Stimulated activated CD4-positive, alpha-beta T cell treated with anti-CD3 and anti-CD28 coated beads, Interleukin-1b, Interleukin-23, amount 100 ng/mL, for 48 hours (primary cell): ENCODE data around the gene PDZD7.

Source experiments
- DNase-seq: peaks from one replicate; pipeline ENCODE4 v3.0.0-alpha.2; 2020

PDZD7 gene

DNA sequence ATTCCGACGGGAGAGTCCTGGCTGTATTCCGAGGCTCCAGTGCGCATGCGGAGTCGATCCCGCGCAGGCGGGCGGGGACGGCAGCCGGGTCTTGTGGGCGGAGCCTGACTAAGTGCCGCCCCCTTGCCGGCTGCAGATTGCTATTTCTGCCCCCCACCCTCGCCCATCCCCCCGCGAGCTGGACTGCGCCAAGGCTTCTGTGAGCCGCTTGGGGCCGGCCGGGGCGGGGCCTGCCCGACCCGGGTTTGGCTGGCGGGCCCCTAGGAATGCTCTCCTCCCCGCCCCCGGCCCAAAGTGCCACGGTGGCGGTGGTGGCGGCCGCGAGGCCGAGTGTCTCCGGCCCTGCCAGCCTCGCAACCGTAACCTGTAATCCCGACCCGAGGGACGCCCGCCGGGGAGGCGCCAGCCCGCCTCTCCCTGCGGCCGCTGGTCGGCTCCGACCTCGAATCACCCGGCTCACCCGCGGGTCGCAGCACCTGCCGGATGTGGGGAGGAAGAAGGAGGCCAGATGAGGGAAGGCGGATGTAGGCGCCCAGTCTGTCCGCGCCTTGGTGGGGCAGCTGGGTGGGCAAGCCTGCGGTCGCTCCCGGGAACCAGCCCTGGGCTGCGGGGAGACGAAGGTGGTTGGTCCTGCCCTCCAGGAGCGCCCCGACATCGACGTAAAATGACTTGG lies 30.2 kb upstream of the PDZD7 start:
- DNase-seq = peak; percentile 88

- peak; percentile 86 for DNase-seq
Measured at GRCh38 chr10:101060036-101060950, 29.4 kb upstream of the PDZD7 start.

GRCh38 chr10:101056365-101057151 lies 25.6 kb upstream of the PDZD7 start:
- no peak for DNase-seq

- DNase-seq = no peak
Measured at GRCh38 chr10:101055411-101055810, 24.5 kb upstream of the PDZD7 start.

DNA sequence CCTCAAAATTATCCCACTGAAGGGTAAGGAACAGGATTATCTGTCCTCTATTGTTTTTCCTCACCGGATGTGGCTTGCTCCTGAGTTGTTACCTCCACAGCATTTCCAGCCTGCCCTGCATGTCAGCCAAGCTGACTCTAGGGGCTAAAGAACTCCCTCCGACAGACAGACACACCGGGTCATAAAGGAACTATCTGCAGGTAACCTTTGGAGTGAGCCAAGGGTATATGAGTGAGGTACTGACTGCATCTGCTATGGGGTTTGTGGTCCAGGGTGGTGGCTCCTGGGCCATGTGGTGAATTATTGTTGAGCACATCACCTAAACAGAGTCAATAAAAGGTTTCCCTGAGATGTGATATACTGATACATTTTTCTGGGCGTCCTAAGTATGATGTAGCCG lies 23.9 kb upstream of the PDZD7 start:
- DNase-seq = no peak

DNA sequence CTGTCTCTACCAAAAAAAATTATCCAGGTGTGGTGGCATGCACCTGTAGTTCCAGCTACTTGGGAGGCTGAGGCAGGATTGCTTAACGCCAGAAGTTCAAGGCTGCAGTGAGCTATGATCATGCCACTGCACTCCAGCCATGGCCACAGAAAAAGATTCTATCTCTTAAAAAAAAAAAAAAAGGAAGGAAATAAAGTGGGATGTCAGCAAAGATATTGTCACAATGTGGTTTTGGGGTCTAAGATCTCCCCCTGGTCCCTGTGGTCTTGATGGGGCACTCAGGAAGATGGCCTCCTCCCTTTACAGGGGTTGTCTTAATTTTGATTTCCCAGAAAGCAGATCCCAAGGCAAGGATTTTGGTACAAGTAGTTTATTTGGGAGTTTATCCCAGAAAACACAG lies 23.4 kb upstream of the PDZD7 start:
- DNase-seq = no peak

- no peak for DNase-seq
Measured at GRCh38 chr10:101053516-101053915, 22.6 kb upstream of the PDZD7 start.

DNA sequence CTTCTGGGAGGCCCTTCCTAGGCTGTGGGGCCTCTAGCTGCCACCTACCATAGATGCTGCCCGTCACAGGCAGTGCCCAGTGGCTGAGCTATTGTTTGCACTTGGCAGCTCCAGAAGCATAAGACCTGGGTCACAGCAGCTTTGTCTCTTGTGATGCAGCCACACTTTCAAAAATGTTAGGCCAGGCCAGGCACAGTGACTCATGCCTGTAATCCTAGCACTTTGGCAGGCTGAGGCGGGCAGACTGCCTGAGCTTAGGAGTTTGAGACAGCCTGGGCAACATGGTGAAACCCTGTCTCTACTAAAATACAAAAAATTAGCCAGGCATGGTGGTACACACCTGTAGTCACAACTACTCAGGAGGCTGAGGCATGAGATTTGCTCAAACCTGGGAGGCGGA lies 21.4 kb upstream of the PDZD7 start:
- DNase-seq = no peak

GRCh38 chr10:101050208-101051069 lies 19.5 kb upstream of the PDZD7 start:
- DNase-seq = peak; percentile 74

DNA sequence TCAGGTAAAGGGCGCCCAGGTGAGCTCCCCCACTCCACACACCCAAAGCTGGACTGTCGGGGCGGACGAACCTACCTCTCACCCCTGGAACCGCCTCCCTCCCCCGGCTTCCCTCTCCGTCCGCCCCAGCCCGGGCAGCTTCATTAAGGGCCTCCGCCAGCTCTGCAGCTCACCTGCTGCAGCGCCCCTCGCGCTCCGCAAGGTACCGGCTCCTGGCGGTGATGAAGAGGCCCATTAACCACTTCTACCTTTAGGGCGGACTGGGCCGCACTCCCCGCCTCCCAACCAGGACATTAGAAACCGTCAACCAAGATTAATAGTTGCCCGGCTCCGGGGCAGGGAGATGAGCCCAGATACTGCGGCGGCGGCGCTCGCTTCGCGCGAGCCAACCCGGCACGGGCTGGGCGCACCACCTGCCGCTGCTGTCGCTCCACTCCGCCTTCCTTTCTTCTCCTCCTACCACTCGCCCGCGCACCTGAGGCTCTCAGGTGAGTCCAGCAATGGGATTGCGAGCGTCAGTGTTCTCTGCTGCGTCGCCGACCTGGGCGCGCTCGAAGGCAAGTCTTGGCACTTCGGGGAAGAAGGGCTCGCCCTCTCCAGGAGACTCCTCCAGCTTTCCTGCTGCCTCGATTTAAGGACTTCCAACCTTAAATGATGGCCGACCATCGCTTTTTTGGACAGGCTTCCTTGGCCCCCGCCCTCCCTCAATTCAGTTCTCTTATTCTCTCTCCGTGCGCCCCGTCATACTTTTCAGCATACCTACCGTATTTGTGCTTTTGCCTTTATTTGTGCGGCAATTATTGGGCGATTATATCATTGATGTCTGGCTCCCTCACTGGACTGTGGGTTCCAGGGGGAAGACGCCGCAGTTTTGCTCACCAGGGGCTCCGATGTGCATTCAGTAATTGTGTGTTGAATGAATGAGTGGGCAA lies 17.3 kb upstream of the PDZD7 start:
- DNase-seq = no peak

DNA sequence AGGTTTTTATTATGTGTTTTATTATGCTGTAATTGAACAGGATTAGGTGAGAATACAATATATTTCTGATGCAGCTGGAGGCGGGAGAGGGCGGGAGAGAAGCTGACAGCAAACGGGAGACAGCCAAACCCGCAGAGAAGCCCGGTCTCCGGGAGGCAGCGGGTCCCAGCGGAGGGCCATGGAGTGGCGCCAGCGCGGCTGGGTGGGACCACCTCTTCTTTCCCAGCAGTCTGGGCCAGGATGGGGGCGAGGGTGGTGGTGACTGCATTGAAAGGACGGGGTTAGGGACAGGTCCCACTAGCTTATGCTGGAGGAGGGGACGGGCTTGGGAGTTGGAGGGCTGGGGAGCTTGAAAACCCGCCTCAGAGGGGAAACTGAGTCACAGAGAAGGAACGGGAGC lies 16.3 kb upstream of the PDZD7 start:
- no peak for DNase-seq

DNA sequence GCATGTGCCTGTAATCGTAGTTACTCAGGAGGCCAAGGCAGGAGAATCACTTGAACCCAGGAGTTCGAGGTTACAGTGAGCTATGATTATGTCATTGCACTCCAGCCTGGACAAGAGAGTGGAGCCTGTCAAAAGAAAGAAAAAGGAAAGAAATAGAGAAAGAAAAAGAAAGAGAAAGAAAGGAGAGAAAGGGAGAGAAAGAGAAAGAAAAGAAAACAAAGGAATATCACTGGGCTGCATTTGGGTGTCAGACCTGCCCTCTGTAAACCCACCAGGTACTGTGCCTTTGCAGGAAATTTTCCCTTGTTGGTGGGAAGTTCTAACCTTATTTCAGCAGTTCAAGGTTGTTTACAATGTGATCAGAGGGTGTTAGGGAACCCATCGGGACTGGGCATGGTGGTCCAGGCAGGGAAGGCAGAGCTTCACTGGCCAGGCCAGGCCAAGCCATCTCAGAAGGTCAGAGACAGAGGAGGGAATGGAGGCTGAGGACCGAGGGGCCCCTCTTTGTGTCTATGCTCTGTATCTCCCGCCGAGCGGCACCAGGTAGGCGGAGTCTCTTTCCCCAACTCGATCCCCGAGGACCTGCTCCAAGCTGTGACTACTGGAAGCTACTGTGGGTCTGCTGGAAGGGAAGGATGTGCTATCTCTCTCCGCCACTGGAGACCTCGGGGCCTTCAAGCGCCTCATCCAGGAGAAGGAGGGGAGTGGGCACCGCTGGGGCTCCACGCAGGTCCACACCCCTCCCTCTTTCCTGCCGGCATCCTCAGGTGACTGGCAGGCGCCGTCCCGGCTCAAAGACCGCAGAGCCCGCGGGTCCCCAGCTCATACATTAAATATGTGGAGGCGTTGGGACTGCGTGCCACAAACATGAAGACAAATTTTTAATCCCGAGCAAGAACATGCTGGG lies 15.7 kb upstream of the PDZD7 start:
- no peak for DNase-seq

- no peak for DNase-seq
Measured at GRCh38 chr10:101044117-101044516, 13.2 kb upstream of the PDZD7 start.

DNA sequence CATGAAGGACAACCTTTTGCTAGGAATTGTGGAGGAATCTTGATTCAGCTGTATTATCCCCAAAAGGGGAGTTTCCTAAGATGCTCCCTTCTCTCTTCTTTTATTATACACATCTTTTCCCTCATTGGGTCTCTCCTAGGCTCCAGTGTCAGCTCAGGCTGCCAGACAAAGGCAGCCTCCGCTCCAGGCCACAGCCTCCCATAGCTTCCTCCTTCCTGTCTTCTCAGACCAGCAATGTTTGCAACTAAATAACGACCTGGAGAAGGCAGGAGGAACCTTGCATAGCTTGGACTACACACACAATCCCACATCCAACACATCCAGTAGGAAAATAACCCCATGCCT lies 12.4 kb upstream of the PDZD7 start:
- no peak for DNase-seq

DNA sequence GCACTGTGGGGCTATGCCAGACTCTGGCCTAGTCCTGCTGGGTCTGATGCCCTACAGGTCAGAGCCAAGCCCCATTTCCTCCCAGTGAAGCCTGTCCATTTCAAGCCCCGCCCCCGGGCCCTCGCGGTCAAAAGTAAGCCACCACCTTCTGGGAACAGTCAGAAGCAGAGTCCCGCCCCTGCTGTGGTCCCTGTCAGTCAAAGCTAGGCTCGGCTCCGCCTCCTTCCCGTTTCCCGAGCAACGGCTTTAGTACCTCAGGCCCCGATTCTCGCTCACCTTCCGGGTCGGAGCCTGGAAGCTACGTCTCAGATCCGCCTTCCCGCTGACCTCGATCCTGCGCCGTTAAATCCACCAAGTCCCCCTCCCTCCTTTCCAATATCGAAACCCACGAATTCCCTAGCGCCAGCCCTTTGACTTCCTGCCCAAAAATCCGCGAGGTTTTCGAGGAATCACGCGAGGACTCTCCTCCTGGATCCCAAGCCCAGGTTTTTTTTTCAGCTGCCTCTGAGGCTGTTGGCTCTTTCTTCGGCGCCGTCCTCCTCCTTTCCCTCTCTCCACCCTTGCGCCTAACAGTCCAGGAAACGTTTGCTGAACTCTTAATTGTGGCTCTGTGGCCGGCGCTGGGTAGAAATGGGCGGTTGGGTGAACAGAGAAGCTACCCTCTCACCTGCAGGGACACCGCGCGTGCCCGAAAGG lies 11.9 kb upstream of the PDZD7 start:
- peak; percentile 91 for DNase-seq

GRCh38 chr10:101042118-101042517 lies 11.2 kb upstream of the PDZD7 start:
- no peak for DNase-seq

DNA sequence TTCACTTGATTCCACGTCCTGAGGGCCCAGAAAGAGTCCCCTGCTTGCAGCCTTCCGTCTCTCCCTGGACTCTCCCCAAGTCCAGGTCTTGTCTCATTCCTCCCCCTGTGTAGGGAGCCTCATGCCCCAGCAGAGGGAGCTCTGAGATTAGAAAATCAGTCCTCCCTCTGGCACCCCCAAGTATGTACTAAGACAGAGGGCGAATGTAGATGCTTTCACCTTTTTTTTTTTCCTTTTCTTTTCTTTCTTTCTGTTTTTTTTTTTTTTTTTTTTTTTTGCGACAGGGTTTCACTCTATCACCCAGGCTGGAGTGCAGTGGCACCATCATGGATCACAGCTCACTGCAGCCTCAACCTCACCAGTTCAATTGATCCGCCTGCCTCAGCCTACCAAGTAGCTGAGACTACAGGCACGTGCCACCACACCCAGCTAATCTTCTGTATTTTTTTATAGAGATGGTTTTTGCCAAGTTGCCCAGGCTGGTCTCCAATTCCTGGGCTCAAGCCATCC lies 10.4 kb upstream of the PDZD7 start:
- peak; percentile 72 for DNase-seq

GRCh38 chr10:101040851-101041250 lies 9.9 kb upstream of the PDZD7 start:
- DNase-seq = no peak

- no peak for DNase-seq
Measured at GRCh38 chr10:101040061-101040460, 9.1 kb upstream of the PDZD7 start.

DNA sequence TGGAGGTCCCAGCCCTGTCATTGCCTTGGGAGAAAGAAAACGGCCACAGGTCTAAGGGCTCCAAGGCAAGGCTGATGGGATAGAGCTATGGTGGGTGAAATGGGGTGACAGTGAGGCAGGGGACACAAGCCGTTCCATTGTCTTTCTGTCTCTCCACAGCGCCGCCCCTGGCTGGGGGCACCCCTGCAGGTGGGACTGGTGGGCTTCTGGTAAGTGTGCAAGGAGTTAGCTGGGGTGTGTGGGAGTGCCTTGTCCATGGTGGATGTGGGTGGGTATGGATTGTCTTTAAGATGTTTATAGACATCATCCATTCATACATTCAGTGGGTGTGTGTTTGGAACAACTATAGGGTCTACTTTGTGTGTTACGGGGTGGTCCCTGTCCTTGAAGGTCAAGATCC lies 7.6 kb upstream of the PDZD7 start:
- no peak for DNase-seq
